Stimulated activated CD4-positive, alpha-beta T cell treated with anti-CD3 and anti-CD28 coated beads, Interleukin-1b, Interleukin-23, amount 100 ng/mL, for 4 hours (primary cell): ENCODE results near the gene CDK1.

Experiments used
- DNase-seq, 2 donors: peaks; one replicate each; pipeline ENCODE4 v3.0.0-alpha.2; 2020; ENCODE audit warnings: low read depth in 2 of 2

CDK1 gene

GRCh38 chr10:60778214-60778970, at the start of gene CDK1:
TSS of gene CDK1 (plus strand) at chr10:60778478. CDS start at chr10:60780166, 1,688 bp downstream.
- DNase-seq: peak; percentile 87 to 89

GRCh38 chr10:60729106-60729505, 49.2 kb upstream of the CDK1 start:
- no peak for DNase-seq

GRCh38 chr10:60731134-60731885, 47.0 kb upstream of the CDK1 start:
- no peak for DNase-seq

GRCh38 chr10:60732198-60732806, 46.0 kb upstream of the CDK1 start:
- DNase-seq: peak in 1 of 2 donors; percentile 15

GRCh38 chr10:60732807-60733516, 45.3 kb upstream of the CDK1 start:
- peak; percentile 18 to 26 for DNase-seq

GRCh38 chr10:60733517-60733822, 44.8 kb upstream of the CDK1 start:
- no peak for DNase-seq

- DNase-seq: no peak
Observed at GRCh38 chr10:60733826-60734225, 44.5 kb upstream of the CDK1 start.

- DNase-seq: no peak
Observed at GRCh38 chr10:60734226-60734625, 44.1 kb upstream of the CDK1 start.

- DNase-seq: no peak
Observed at GRCh38 chr10:60735244-60735643, 43.0 kb upstream of the CDK1 start.

GRCh38 chr10:60737242-60737641, 41.0 kb upstream of the CDK1 start:
- no peak for DNase-seq

- DNase-seq: no peak
Observed at GRCh38 chr10:60739558-60739957, 38.7 kb upstream of the CDK1 start.

GRCh38 chr10:60742512-60742911, 35.8 kb upstream of the CDK1 start:
- no peak for DNase-seq

GRCh38 chr10:60747817-60748469, 30.3 kb upstream of the CDK1 start:
- no peak for DNase-seq

- no peak for DNase-seq
Observed at GRCh38 chr10:60753152-60753551, 25.1 kb upstream of the CDK1 start.

- no peak for DNase-seq
Observed at GRCh38 chr10:60753817-60754216, 24.5 kb upstream of the CDK1 start.

- no peak for DNase-seq
Observed at GRCh38 chr10:60757420-60757895, 20.8 kb upstream of the CDK1 start.

- no peak for DNase-seq
Observed at GRCh38 chr10:60759181-60759580, 19.1 kb upstream of the CDK1 start.

GRCh38 chr10:60760711-60761210, 17.5 kb upstream of the CDK1 start:
- DNase-seq: no peak

- DNase-seq: no peak
Observed at GRCh38 chr10:60762554-60762953, 15.7 kb upstream of the CDK1 start.

GRCh38 chr10:60767424-60767823, 10.9 kb upstream of the CDK1 start:
- DNase-seq: no peak

- no peak for DNase-seq
Observed at GRCh38 chr10:60769406-60769805, 8.9 kb upstream of the CDK1 start.
